ENCODE measurements around the gene PNMA6A. TPM values are rescaled to one million over a fixed set of nuclear protein-coding genes. Genes with fewer than 3 reads are reported as not detected.

The PNMA6A gene
- 0.35 TPM in 1 of 2 replicates, not detected in the other for total RNA-seq

DNA sequence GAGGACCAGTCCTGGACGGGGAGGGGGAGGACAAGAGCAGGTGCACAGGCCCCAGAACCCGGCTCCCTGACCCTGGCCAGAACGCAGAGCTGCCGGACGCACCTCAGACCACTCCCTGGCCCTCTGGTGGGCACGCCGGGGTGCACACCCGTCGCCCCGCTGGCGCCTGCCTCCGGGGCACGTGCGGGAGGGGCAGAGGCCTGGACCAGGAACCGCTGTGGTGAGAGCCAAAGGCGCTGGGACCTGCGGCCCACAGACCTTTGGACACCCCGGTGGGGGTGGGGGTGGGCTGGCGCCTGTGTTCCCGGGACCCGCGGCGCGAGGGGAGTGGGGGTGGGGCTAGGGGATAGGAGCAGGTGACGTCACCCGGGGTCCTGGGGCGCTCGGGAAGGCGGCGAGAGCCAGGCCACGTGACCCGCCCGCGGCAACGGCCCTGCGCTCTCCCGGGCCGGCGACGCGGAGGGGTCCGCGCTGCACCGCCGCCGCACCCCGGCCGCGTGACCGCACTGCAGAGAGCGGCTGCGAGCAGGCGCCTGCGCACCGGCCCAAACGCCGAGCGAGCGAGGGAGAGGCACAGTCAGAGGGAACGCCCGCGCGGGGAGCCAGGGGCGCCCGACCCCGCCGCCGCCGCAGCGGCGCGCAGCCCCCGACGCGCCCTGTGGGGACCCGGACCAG, at the start of gene PNMA6A:
Gene PNMA6A, plus strand, starts transcription at position 546 of the 675 bp plus-strand sequence. CDS start 609 bp downstream, outside the sequence.

DNA sequence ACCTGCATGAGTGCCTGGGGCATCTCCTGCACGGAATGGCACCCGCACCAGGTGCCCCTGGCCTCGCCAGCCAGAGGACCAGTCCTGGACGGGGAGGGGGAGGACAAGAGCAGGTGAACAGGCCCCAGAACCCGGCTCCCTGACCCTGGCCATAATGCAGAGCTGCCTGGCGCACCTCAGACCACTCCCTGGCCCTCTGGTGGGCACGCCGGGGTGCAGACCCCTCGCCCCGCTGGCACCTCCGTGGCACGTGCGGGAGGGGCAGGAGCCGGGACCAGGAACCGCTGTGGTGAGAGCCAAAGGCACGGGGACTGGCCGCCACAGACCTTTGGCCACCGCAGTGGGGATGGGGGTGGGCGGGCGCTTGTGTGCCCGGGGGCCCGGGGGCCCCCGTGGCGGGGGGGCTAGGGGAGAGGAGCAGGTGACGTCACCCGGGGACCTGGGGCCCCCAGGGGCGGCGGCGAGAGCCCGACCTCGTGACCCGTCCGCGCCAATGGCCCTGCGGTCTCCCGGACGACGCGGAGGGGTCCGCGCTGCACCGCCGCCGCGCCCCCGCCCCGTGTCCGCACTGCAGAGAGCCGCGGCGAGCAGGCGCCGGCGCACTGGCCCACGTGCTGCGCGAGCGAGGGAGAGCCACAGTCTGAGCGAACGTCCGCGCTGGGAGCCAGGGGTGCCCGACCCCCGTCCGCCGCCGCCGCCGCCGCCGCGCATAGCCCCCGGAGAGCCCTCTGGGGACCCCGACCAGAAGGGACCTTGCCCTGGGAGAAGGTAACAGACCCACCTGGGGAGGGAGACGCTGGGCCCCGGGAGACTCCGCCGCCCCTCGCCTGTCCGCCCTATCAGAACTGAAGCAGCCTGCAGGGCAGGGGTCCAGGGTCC, 16.1 kb upstream of the PNMA6A start, which contains the start of gene PNMA3:
Gene PNMA3, plus strand, starts transcription at position 600 of the 879 bp plus-strand sequence. CDS start 586 bp downstream, outside the sequence.

Other genes with a start within 250 kb of the PNMA6A start
- gene CETN2, start 241.7 kb upstream of the PNMA6A start, total RNA-seq, result 40.4 and 55.6 TPM in 2 replicates
- gene NSDHL, start 241.4 kb upstream of the PNMA6A start, total RNA-seq, result 45.0 and 52.3 TPM in 2 replicates
- gene ZNF185, start 174.4 kb upstream of the PNMA6A start, total RNA-seq, result 121 and 163 TPM in 2 replicates
- gene PNMA5, start 78.3 kb upstream of the PNMA6A start, total RNA-seq, result not detected in 2 replicates
- not detected in 2 replicates for gene PNMA3, start 16.0 kb upstream of the PNMA6A start, total RNA-seq
- not detected in 2 replicates for gene MAGEA1, start 106.8 kb downstream of the PNMA6A start, total RNA-seq
- gene PNMA6F, start 249.3 kb downstream of the PNMA6A start, total RNA-seq, result not detected in 2 replicates